Gastroesophageal sphincter (tissue), 4 donors: Measurements from ENCODE around the gene ACAT1. TPM values are rescaled to one million over a fixed set of nuclear protein-coding genes. Genes with fewer than 3 reads are reported as not detected.

ENCODE experiments used
- ATAC-seq: fragments of 150-250 bp; one replicate; pipeline ENCODE4 v1.9.1; 2016; ENCODE audit warnings: mild to moderate bottlenecking, moderate library complexity
- H3K27ac ChIP-seq, 4 donors: fragments of 200-600 bp; sonication (generic) in 3 of 4; 1 replicate in 3 of 4; 2 replicates in 1 of 4; pipeline ENCODE4 v1.5.1; 2016 to 2019
- H3K27me3 ChIP-seq: fragments of 200-600 bp; sonication (generic); one replicate; pipeline ENCODE4 v1.5.1; 2019
- H3K36me3 ChIP-seq, 2 donors: fragments of 200-600 bp; sonication (generic); one replicate each; pipeline ENCODE4 v1.5.1; 2019; ENCODE audit warnings: control low read depth in 1 of 2
- H3K4me1 ChIP-seq, 3 donors: fragments of 200-600 bp; sonication (generic); 1 replicate in 2 of 3; 2 replicates in 1 of 3; pipeline ENCODE4 v1.5.1; 2016 to 2019; ENCODE audit warnings: control low read depth in 2 of 3
- H3K4me3 ChIP-seq, 2 donors: fragments of 200-600 bp; sonication (generic); one replicate each; pipeline ENCODE4 v1.5.1; 2019; ENCODE audit warnings: mild to moderate bottlenecking in 1 of 2, moderate library complexity in 1 of 2
- H3K9me3 ChIP-seq, 3 donors: fragments of 200-600 bp; sonication (generic); one replicate each; pipeline ENCODE4 v1.5.1; 2017 to 2019; ENCODE audit warnings: control low read depth in 2 of 3
- EP300 ChIP-seq: sonication (generic); formaldehyde crosslinking; IDR thresholded peaks from one replicate; pipeline ENCODE4 v1.6.1; 2017; ENCODE audit warnings: antibody characterized with exemption, mild to moderate bottlenecking
- POLR2A ChIP-seq, 2 donors: fragments of 450-650 bp; IDR thresholded peaks; one replicate each; pipeline ENCODE4 v1.6.1; 2017; ENCODE audit warnings: antibody characterized with exemption in 2 of 2, mild to moderate bottlenecking in 2 of 2, moderate library complexity in 1 of 2
- POLR2AphosphoS5 ChIP-seq: sonication (generic); formaldehyde crosslinking; IDR thresholded peaks from one replicate; pipeline ENCODE4 v1.6.1; 2017; ENCODE audit warnings: antibody characterized with exemption
- WGBS, 2 donors: methylation state at CpG; one replicate each; pipeline ENCODE4 v1.1.5; 2018; ENCODE audit warnings: low coverage in 1 of 2; 5-methylcytosine and 5-hydroxymethylcytosine counted together
- total RNA-seq, 4 donors: library from RNA; depleted of rRNA; stranded (reverse); fragments of >200 nt; gene quantifications; one replicate each; pipeline ENCODE4 v1.1.0, GENCODE V29; 2016
- TF ChIP-seq, protein P1 (sequence below), 4 experiments: fragments of 200-600 bp in 2 of 4; fragments of 450-650 bp in 2 of 4; sonication (generic) in 1 of 4; IDR thresholded peaks; one replicate each; pipeline ENCODE4 v1.5.1; 2017 to 2019; ENCODE audit warnings: antibody characterized with exemption in 4 of 4, mild to moderate bottlenecking in 2 of 4, moderate library complexity in 2 of 4

ACAT1 gene
- total RNA-seq, 4 donors from 2014 or later, result 171 to 345 (median 231) TPM

DNA sequence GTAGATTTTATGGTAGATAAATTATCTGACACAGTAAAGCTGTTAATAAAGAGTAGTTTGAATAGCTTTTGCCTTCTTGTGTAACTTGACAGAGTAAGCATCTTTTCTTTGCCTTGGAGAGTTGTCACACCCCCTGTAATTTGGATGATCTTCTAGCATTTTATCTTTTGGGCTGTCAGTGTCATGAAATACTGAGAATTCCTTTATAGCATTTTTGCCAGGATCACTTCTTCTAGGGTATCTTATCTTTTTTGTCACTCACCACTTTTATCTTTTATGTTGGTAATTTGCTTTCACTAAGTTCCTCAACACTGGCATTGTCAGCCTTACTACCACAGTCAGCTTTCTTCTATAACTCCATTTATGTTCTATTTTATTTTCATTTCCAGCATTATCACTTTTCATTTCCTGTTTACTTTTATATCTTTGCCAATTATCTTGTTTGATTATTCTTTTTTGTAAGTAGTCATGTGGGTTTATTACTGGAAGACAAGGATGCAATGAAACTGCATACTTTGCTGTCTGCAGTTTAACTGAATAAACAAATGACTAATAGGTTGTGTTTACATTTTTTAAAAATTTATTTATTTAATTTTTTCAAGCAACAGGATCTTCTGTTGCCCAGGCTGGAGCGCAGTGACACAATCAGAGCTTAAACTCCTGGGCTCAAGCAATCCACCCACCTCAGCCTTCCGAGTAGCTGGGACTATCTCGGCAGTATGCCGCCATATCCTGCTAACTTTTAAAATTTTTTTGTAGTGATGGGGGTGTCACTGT is 28.1 kb upstream of the ACAT1 start:
- Histone ChIP-seq H3K36me3 (peaks cover 0 to 84% of the 10 kb centered on the region in 2 donors), H3K27ac (no peak overlapping the region), H3K9me3 (no peaks in the 10 kb centered on the region), H3K27me3 (no peaks in the 10 kb centered on the region), H3K4me3 (no peak overlapping the region), H3K4me1 (no peaks in the 10 kb centered on the region)
- TF ChIP-seq POLR2AphosphoS5, result no peak
- 91 to 97% methylated on average over 4 of the region's 4 CpGs for WGBS, 2 donors
- ATAC-seq, result no peak

DNA sequence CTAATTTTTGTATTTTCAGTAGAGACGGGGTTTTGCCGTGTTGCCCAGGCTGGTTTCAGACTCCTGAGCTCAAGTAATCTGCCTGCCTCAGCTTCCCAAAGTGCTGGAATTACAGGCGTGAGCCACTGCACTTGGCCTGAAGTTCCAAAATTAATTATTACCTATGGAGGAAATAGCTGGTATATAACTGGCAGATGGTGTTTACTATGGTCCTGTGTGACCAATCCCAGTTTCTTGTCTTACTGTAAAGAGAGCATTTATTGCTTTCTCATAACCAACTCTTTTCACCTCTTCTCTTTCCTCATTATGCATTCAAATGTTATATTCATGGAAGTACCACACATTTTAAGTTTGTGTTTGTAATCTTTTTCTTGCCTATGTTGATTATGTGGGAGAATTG is 24.2 kb upstream of the ACAT1 start:
- WGBS, 2 donors, result 100% methylated on average over 1 of the region's 3 CpGs; no CpG with 5 or more reads in 1 of the 2 donors
- ATAC-seq, result no peak
- H3K9me3 ChIP-seq, result no peaks in the 10 kb centered on the region
- peaks cover 0 to 87% of the 10 kb centered on the region in 2 donors for H3K36me3 ChIP-seq
- no peak overlapping the region for H3K4me3 ChIP-seq
- H3K4me1 ChIP-seq, result no peaks in the 10 kb centered on the region
- no peak overlapping the region for H3K27ac ChIP-seq
- TF ChIP-seq EP300 (no peak), POLR2A (IDR thresholded peaks at IDR 0.05) (no peak), POLR2AphosphoS5 (no peak)
- TF ChIP-seq, protein P1, sequence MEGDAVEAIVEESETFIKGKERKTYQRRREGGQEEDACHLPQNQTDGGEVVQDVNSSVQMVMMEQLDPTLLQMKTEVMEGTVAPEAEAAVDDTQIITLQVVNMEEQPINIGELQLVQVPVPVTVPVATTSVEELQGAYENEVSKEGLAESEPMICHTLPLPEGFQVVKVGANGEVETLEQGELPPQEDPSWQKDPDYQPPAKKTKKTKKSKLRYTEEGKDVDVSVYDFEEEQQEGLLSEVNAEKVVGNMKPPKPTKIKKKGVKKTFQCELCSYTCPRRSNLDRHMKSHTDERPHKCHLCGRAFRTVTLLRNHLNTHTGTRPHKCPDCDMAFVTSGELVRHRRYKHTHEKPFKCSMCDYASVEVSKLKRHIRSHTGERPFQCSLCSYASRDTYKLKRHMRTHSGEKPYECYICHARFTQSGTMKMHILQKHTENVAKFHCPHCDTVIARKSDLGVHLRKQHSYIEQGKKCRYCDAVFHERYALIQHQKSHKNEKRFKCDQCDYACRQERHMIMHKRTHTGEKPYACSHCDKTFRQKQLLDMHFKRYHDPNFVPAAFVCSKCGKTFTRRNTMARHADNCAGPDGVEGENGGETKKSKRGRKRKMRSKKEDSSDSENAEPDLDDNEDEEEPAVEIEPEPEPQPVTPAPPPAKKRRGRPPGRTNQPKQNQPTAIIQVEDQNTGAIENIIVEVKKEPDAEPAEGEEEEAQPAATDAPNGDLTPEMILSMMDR (IDR thresholded peaks at IDR 0.05), result no peak
- H3K27me3 ChIP-seq, result no peaks in the 10 kb centered on the region

DNA sequence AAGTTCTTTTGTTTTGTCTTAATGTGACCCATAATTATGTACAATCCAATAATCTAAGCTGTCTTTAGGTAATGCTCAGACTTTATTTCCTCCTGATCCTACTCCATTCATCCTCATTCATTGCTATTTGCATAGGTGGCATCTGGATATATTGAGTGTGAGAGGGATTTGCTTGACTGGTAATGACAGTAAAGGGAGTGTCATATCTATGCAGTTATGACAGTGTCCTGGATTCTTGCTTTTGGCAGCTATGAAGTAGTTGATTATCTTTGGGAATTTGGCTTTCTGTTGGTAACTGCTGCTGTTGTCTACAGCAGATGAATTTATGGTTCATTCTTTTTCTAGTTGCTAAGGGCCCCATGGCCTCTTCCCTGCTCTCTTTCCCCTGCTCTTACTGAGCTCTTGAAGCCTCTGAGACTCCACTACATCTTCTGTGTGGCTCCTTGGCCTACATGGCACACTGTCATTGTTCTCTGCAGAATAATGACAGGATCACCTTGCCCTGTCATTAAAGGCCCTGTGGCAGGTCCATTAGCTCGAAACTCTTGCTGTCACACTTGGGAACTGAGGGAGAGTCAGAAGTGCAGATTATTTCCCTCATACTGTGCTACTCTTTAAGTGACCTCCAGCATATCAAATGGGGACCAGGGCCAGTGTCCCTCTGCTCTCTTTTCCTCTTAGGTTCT is 20.1 kb upstream of the ACAT1 start:
- WGBS, 2 donors, result 92% methylated on average over 1 of the region's 1 CpG; no CpG with 5 or more reads in 1 of the 2 donors

DNA sequence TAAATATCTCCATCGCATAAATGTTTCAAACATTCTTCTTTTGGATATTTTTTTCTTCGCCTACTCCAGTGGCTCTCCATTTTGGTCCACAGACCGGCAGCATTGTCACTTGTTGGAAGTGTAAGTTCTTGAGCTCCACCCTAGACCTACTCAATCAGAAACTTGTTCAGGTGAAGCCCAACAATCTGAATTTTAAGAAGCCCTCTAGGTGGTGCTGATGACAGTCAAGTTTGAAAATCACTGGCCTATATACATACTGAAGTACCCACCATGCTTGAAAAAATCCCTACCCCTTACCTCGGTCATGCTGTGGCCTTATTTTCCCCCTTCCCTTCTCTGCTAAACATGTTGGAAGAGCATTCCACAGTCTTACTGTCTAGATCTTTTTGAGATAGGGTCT is 10.2 kb upstream of the ACAT1 start:
- Histone ChIP-seq H3K36me3 (peaks cover 0 to 5% of the 10 kb centered on the region in 2 donors), H3K4me1 (peaks cover 10 to 16% (median 10%) of the 10 kb centered on the region in 3 donors), H3K27me3 (no peaks in the 10 kb centered on the region), H3K27ac (no peak overlapping the region), H3K4me3 (no peak overlapping the region), H3K9me3 (no peaks in the 10 kb centered on the region)
- no peak for ATAC-seq
- 93% methylated on average over 2 to 4 of the region's 4 CpGs for WGBS, 2 donors
- TF ChIP-seq POLR2A (IDR thresholded peaks at IDR 0.05) (no peak), EP300 (no peak), POLR2AphosphoS5 (no peak)
- TF ChIP-seq, protein P1 (IDR thresholded peaks at IDR 0.05), result no peak

More for the DNA sequence above, 20.1 kb upstream of the ACAT1 start:
- no peaks in the 10 kb centered on the region for H3K9me3 ChIP-seq
- H3K4me1 ChIP-seq, result no peaks in the 10 kb centered on the region
- ATAC-seq, result no peak
- H3K27me3 ChIP-seq, result no peaks in the 10 kb centered on the region
- H3K36me3 ChIP-seq, result peaks cover 0 to 98% of the 10 kb centered on the region in 2 donors
- TF ChIP-seq EP300 (no peak), POLR2AphosphoS5 (no peak), POLR2A (IDR thresholded peaks at IDR 0.05) (no peak)
- TF ChIP-seq, protein P1 (IDR thresholded peaks at IDR 0.05), result no peak
- H3K4me3 ChIP-seq, result no peak overlapping the region
- no peak overlapping the region for H3K27ac ChIP-seq

DNA sequence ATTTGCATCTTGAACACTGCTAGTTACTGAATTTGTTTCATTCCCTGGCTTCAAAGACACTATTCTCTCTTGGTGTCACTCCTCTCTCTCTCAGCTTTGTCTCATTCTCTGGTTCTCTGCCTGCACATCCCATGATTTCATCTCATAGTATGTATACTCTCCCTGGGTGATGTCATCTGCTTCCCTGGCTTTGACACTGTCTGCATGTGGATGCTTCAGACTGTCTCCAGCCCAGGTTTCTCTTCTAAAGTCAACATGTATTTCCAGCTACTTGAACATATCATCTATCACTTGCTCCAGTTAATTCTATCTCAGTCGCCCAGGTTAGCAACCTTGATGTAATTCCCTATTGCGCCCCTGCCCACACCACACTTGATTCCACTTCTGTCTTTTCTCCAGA is 9.3 kb upstream of the ACAT1 start:
- Histone ChIP-seq H3K4me3 (no peak overlapping the region), H3K27ac (no peak overlapping the region), H3K27me3 (no peaks in the 10 kb centered on the region), H3K36me3 (peaks cover 0 to 4% of the 10 kb centered on the region in 2 donors), H3K4me1 (peaks cover 11 to 22% (median 11%) of the 10 kb centered on the region in 3 donors), H3K9me3 (no peaks in the 10 kb centered on the region)
- no peak for ATAC-seq
- TF ChIP-seq, protein P1 (IDR thresholded peaks at IDR 0.05), result no peak
- TF ChIP-seq POLR2A (IDR thresholded peaks at IDR 0.05), result no peak
- no peak for TF ChIP-seq EP300
- no peak for TF ChIP-seq POLR2AphosphoS5
- whole genome bisulfite sequencing, 2 donors, result 75 to 88% methylated on average over 2 of the region's 2 CpGs
